Panc1 (cell line): ENCODE measurements around the gene PIWIL4. TPM values are rescaled to one million over a fixed set of nuclear protein-coding genes. Genes with fewer than 3 reads are reported as not detected.

Experiments used
- ATAC-seq: fragments of 200-7000 bp; cut with Tn5 transposase; 2 replicates; pipeline ENCODE4 v1.9.1; 2020; ENCODE audit warnings: mild to moderate bottlenecking, moderate library complexity
- BruUV-seq: library from RNA; stranded (reverse); fragments of 400-500 nt; replicated peaks from 2 replicates; lab custom pipeline; 2021; lab: Mats Ljungman, UMichigan
- CTCF ChIA-PET: fragments of 300-600 bp; sonication (Branson Sonifier 250); formaldehyde crosslinking; loops from one replicate; lab custom pipeline; 2022; ENCODE audit warnings: antibody characterized with exemption; lab: Charles Lee
- POLR2A ChIA-PET: fragments of 300-600 bp; sonication (Branson Sonifier 250); formaldehyde crosslinking; loops from one replicate; lab custom pipeline; 2022; ENCODE audit warnings: antibody characterized with exemption; lab: Charles Lee
- DNase-seq: peaks from one replicate; pipeline ENCODE4 v3.0.0-alpha.2; 2010; ENCODE audit warnings: low read depth, low spot score
- H3K27ac ChIP-seq: 2 replicates; pipeline ENCODE4 v1.5.1; 2011; ENCODE audit warnings: mild to moderate bottlenecking, low read length, inconsistent platforms
- H3K27me3 ChIP-seq: fragments of 200-500 bp; sonication (Bioruptor generic); 2 replicates; pipeline ENCODE4 v1.6.0; 2014; ENCODE audit warnings: low read length, inconsistent platforms; ENCODE audit not compliant: control insufficient read depth, insufficient read depth
- H3K36me3 ChIP-seq: fragments of 200-500 bp; sonication (Bioruptor generic); 2 replicates; pipeline ENCODE4 v1.5.1; 2014; ENCODE audit warnings: inconsistent platforms, mild to moderate bottlenecking, low read length, moderate library complexity; ENCODE audit not compliant: control insufficient read depth, insufficient read depth
- H3K4me1 ChIP-seq: 2 replicates; pipeline ENCODE4 v1.5.1; 2011; ENCODE audit warnings: inconsistent platforms, mild to moderate bottlenecking, low read length, moderate library complexity; ENCODE audit not compliant: control insufficient read depth, insufficient read depth
- H3K4me3 ChIP-seq, 2 experiments: 2 replicates each; pipeline ENCODE4 v1.5.1; 2011 to 2012; ENCODE audit warnings: low read depth in 2 of 2, low read length in 2 of 2, mild to moderate bottlenecking in 2 of 2, inconsistent platforms in 1 of 2, moderate library complexity in 1 of 2
- H3K9me3 ChIP-seq: fragments of 200-500 bp; sonication (Bioruptor generic); 2 replicates; pipeline ENCODE4 v1.5.1; 2014; ENCODE audit warnings: low read depth, mild to moderate bottlenecking, inconsistent platforms, low read length, moderate library complexity; ENCODE audit not compliant: control insufficient read depth, insufficient read depth
- POLR2AphosphoS5 ChIP-seq: IDR thresholded peaks from 2 replicates; pipeline ENCODE4 v1.6.1; 2012; ENCODE audit warnings: mild to moderate bottlenecking, low read depth, low read length, moderate library complexity
- SIN3A ChIP-seq: IDR thresholded peaks from 2 replicates; pipeline ENCODE4 v1.6.1; 2012; ENCODE audit warnings: low read depth, mild to moderate bottlenecking, low read length, moderate library complexity, borderline replicate concordance; ENCODE audit not compliant: insufficient read depth
- TCF7L2 ChIP-seq: IDR thresholded peaks from 2 replicates; pipeline ENCODE4 v1.6.1; 2011; ENCODE audit warnings: mild to moderate bottlenecking, low read depth, low read length, inconsistent platforms
- in situ Hi-C: cut with HindIII; loops from 2 replicates; pipeline ENCODE4 v1.10.0; 2016; ENCODE audit warnings: low sequenced_read_pairs, low pct_unique_long_range_greater_than_20kb
- intact Hi-C: fragments of 100-400 bp; cut with micrococcal nuclease; formaldehyde crosslinking; loops from one replicate; pipeline ENCODE4 v1.10.0; 2022; ENCODE audit not compliant: unreplicated experiment
- total RNA-seq: library from RNA; stranded (reverse); gene quantifications from one replicate; pipeline ENCODE4 v1.2.1, GENCODE V29; 2021; ENCODE audit not compliant: unreplicated experiment
- TF ChIP-seq, protein P1 (sequence below): fragments of 450-650 bp; IDR thresholded peaks from 2 replicates; pipeline ENCODE4 v1.5.1; 2017; ENCODE audit warnings: mild to moderate bottlenecking
- TF ChIP-seq, protein P2 (sequence below), 2 experiments: IDR thresholded peaks; 2 replicates each; pipeline ENCODE4 v1.6.1; 2011 to 2012; ENCODE audit warnings: low read depth in 2 of 2, control low read depth in 1 of 2, low read length in 1 of 2, mild to moderate bottlenecking in 1 of 2, moderate library complexity in 1 of 2; ENCODE audit not compliant: insufficient read depth in 1 of 2

The PIWIL4 gene
- total RNA-seq, 1 experiment from 2014 or later: 2.1 TPM

DNA sequence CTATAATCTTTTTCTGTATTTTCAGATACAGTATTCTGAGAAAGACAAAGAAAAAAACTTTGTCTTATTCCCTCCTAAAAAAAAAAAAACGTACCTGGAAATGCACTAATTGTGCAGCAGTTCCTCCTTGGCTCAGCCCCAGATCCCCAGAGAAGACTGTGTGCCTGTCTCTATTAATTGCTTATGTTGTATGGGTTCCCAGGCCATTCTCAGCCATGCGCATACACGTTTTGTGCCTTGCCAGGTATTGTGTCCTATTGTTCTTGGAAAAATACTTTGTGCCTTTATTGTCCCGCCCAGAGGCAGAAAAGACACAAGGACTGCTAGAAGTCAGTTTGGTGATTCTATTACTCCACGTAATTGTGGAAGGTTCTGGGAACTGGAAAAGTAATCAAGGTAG, 91.2 kb downstream of the PIWIL4 start:
- in situ Hi-C loops: no loop called here
- BruUV-seq: no TSS peak

DNA sequence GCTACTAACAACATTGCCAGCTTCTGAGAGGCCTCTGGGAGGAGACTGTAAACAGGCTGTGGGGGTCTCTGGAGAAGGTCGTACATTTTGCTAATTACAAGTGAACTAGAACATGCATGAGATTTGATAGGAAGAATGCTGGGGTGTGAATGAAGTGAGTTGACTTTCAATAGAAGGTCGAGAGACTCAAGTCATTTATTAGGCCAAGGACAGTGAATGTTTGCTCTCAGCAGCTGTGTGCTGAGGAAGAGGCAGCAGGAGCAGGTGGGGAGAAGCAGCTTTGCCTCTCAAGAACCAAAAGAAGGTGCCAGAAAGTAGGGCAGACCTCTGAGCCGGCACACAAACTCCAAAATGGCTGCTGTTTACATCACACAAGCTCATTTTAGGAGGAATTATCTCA, 91.7 kb downstream of the PIWIL4 start:
- in situ Hi-C loops: no loop called here
- intact Hi-C loops: no loop called here
- H3K9me3 ChIP-seq: no peaks in the 10 kb centered on the region
- no peaks in the 10 kb centered on the region for H3K4me1 ChIP-seq
- peaks cover 4% of the 10 kb centered on the region; the same call in 1 of the 2 replicates for H3K27me3 ChIP-seq
- no peak for DNase-seq
- no TSS peak for BruUV-seq
- H3K4me3 ChIP-seq: no peak overlapping the region
- no peaks in the 10 kb centered on the region for H3K36me3 ChIP-seq
- ATAC-seq: no peak
- H3K27ac ChIP-seq: no peak overlapping the region; the same call in 1 of the 2 replicates
- ChIA-PET CTCF (no interaction called here), POLR2A (no interaction called here)
- TF ChIP-seq, protein P1, sequence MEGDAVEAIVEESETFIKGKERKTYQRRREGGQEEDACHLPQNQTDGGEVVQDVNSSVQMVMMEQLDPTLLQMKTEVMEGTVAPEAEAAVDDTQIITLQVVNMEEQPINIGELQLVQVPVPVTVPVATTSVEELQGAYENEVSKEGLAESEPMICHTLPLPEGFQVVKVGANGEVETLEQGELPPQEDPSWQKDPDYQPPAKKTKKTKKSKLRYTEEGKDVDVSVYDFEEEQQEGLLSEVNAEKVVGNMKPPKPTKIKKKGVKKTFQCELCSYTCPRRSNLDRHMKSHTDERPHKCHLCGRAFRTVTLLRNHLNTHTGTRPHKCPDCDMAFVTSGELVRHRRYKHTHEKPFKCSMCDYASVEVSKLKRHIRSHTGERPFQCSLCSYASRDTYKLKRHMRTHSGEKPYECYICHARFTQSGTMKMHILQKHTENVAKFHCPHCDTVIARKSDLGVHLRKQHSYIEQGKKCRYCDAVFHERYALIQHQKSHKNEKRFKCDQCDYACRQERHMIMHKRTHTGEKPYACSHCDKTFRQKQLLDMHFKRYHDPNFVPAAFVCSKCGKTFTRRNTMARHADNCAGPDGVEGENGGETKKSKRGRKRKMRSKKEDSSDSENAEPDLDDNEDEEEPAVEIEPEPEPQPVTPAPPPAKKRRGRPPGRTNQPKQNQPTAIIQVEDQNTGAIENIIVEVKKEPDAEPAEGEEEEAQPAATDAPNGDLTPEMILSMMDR: no peak
- TF ChIP-seq SIN3A (no peak), TCF7L2 (no peak), POLR2AphosphoS5 (no peak)
- TF ChIP-seq, protein P2, sequence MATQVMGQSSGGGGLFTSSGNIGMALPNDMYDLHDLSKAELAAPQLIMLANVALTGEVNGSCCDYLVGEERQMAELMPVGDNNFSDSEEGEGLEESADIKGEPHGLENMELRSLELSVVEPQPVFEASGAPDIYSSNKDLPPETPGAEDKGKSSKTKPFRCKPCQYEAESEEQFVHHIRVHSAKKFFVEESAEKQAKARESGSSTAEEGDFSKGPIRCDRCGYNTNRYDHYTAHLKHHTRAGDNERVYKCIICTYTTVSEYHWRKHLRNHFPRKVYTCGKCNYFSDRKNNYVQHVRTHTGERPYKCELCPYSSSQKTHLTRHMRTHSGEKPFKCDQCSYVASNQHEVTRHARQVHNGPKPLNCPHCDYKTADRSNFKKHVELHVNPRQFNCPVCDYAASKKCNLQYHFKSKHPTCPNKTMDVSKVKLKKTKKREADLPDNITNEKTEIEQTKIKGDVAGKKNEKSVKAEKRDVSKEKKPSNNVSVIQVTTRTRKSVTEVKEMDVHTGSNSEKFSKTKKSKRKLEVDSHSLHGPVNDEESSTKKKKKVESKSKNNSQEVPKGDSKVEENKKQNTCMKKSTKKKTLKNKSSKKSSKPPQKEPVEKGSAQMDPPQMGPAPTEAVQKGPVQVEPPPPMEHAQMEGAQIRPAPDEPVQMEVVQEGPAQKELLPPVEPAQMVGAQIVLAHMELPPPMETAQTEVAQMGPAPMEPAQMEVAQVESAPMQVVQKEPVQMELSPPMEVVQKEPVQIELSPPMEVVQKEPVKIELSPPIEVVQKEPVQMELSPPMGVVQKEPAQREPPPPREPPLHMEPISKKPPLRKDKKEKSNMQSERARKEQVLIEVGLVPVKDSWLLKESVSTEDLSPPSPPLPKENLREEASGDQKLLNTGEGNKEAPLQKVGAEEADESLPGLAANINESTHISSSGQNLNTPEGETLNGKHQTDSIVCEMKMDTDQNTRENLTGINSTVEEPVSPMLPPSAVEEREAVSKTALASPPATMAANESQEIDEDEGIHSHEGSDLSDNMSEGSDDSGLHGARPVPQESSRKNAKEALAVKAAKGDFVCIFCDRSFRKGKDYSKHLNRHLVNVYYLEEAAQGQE (IDR thresholded peaks at IDR 0.05; ENCODE audit: insufficient read depth in 1 of 2, low read depth in 2 of 2, low read length in 1 of 2): no peak

More for the DNA sequence above, 91.2 kb downstream of the PIWIL4 start:
- CTCF ChIA-PET: no interaction called here
- ATAC-seq: no peak
- intact Hi-C loops: no loop called here
- POLR2A ChIA-PET: no interaction called here
- Histone ChIP-seq H3K27ac (no peak overlapping the region; the same call in 1 of the 2 replicates), H3K4me1 (no peaks in the 10 kb centered on the region), H3K27me3 (peaks cover 4% of the 10 kb centered on the region; the same call in 1 of the 2 replicates), H3K36me3 (no peaks in the 10 kb centered on the region), H3K4me3 (no peak overlapping the region), H3K9me3 (no peaks in the 10 kb centered on the region)
- TF ChIP-seq SIN3A: no peak
- TF ChIP-seq TCF7L2: no peak
- TF ChIP-seq, protein P1: no peak
- no peak for TF ChIP-seq POLR2AphosphoS5
- TF ChIP-seq, protein P2 (IDR thresholded peaks at IDR 0.05; ENCODE audit: insufficient read depth in 1 of 2, low read depth in 2 of 2, low read length in 1 of 2): no peak
- no peak for DNase-seq
